SU-DHL-6 (cell line): Measurements from ENCODE around the gene KLHL20.

ENCODE experiments used
- EZH2phosphoT487 ChIP-seq: fragments of 200-600 bp; sonication (generic), shearing (Covaris generic); conservative IDR thresholded peaks from 2 replicates; pipeline ENCODE4 v1.6.1; 2018; ENCODE audit warnings: mild to moderate bottlenecking, antibody characterized with exemption, low read length, moderate library complexity, mixed read lengths
- TF ChIP-seq, protein P1 (sequence below): fragments of 200-600 bp; sonication (generic); IDR thresholded peaks from one replicate; pipeline ENCODE4 v1.5.1; 2017; ENCODE audit warnings: antibody characterized with exemption, mild to moderate bottlenecking, low read length, moderate library complexity; ENCODE audit not compliant: insufficient read depth, poor library complexity, severe bottlenecking

DNA sequence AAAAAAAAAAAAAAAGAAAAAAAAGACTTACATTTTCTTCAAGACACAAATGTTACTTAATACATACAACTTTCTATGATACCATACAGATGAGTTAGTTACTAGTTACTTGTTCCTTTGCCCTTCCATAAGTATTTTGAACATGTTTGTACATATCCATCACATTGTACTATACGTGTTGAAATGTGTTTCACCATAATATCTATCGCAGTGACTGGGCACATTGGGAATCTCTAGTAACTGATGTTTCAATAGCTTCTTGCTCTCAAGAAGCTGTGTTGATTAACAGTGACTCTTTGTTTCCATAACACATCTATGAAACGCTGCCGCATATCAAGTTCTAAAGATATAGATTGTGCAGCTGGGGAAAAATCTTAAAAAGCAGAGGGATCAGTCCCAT, 42.9 kb downstream of the KLHL20 start:
- TF ChIP-seq, protein P1, sequence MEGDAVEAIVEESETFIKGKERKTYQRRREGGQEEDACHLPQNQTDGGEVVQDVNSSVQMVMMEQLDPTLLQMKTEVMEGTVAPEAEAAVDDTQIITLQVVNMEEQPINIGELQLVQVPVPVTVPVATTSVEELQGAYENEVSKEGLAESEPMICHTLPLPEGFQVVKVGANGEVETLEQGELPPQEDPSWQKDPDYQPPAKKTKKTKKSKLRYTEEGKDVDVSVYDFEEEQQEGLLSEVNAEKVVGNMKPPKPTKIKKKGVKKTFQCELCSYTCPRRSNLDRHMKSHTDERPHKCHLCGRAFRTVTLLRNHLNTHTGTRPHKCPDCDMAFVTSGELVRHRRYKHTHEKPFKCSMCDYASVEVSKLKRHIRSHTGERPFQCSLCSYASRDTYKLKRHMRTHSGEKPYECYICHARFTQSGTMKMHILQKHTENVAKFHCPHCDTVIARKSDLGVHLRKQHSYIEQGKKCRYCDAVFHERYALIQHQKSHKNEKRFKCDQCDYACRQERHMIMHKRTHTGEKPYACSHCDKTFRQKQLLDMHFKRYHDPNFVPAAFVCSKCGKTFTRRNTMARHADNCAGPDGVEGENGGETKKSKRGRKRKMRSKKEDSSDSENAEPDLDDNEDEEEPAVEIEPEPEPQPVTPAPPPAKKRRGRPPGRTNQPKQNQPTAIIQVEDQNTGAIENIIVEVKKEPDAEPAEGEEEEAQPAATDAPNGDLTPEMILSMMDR: no peak
- no peak for TF ChIP-seq EZH2phosphoT487
